Hepatocyte (in vitro differentiated cells): Measurements from ENCODE around the gene LASP1.

Source experiments
- EZH2 ChIP-seq: fragments of 200-600 bp; sonication (generic); IDR thresholded peaks from 2 replicates; pipeline ENCODE4 v1.6.1; 2016; ENCODE audit warnings: antibody characterized with exemption, mild to moderate bottlenecking, borderline replicate concordance
- EZH2phosphoT487 ChIP-seq: fragments of 200-600 bp; sonication (generic); IDR thresholded peaks from one replicate; pipeline ENCODE4 v1.6.1; 2018; ENCODE audit warnings: antibody characterized with exemption, mild to moderate bottlenecking, low read depth, moderate library complexity; ENCODE audit not compliant: unreplicated experiment, severe bottlenecking
- TF ChIP-seq, protein P1 (sequence below): fragments of 200-600 bp; sonication (generic); IDR thresholded peaks from 2 replicates; pipeline ENCODE4 v1.5.1; 2016; ENCODE audit warnings: antibody characterized with exemption, mild to moderate bottlenecking; ENCODE audit not compliant: poor library complexity

GRCh38 chr17:38872027-38872511 lies 2.2 kb downstream of the LASP1 start:
- TF ChIP-seq, protein P1, sequence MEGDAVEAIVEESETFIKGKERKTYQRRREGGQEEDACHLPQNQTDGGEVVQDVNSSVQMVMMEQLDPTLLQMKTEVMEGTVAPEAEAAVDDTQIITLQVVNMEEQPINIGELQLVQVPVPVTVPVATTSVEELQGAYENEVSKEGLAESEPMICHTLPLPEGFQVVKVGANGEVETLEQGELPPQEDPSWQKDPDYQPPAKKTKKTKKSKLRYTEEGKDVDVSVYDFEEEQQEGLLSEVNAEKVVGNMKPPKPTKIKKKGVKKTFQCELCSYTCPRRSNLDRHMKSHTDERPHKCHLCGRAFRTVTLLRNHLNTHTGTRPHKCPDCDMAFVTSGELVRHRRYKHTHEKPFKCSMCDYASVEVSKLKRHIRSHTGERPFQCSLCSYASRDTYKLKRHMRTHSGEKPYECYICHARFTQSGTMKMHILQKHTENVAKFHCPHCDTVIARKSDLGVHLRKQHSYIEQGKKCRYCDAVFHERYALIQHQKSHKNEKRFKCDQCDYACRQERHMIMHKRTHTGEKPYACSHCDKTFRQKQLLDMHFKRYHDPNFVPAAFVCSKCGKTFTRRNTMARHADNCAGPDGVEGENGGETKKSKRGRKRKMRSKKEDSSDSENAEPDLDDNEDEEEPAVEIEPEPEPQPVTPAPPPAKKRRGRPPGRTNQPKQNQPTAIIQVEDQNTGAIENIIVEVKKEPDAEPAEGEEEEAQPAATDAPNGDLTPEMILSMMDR, result no peak
- TF ChIP-seq EZH2phosphoT487 (no peak), EZH2 (no peak)
